HTERT RPE-1 (cell line): ENCODE results near the gene TMEM44.
"Not testable (repeated sequence)": the region's sequence is repeated elsewhere in the genome, so short reads cannot be mapped to it uniquely, and the experiment has no call there.

ENCODE experiments used
- in situ Hi-C: fragments of 300-500 bp; cut with MboI; formaldehyde crosslinking; loops from 4 replicates; pipeline ENCODE4 v1.14.3; 2020; ENCODE audit warnings: low sequenced_read_pairs

The TMEM44 gene

DNA sequence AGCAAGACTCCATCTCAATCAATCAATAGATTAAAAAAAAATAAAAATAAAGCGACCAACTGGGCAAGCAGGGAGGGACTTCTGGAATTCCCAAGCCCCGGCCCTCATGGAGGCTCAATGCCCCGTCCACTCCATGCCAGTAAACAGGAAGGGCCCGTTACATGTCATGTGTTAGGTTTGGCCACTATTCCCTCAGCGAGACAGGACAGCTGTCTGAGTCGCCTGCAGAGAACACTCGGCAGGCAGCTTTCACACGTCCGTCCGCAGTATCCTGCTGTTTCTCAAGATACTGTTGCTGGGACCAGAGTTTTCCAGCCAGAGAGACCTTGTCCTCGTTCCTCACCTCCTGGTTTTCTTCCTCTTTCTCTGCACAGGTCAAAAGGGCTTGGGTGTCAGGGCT lies 18.0 kb downstream of the TMEM44 start:
- in situ Hi-C loops = no loop called here

- in situ Hi-C loops = no loop called here
Measured at GRCh38 chr3:194612221-194612620, 21.0 kb downstream of the TMEM44 start.

DNA sequence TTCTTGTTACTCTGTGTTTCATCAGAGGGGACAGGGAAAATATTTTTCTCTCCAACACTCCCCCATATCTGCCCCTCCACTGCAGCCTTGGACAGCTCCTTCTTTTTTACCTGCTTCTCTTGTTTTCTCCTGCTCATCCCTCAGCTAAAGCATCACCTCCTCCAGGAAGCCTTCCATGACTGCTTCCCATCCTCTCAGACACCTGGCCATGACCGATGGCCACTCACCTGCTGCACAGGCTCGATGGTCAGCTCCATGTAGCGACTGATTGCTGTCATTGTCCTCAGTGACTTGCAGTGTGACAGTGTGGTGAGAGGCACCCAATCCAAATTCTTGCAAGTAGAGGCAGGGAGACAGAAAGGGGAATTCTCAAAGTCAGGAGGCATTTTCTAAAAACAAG lies 22.5 kb downstream of the TMEM44 start:
- in situ Hi-C loops = no loop called here

GRCh38 chr3:194609601-194610000 lies 23.6 kb downstream of the TMEM44 start:
- in situ Hi-C loops = no loop called here

GRCh38 chr3:194608981-194609380 lies 24.2 kb downstream of the TMEM44 start:
- in situ Hi-C loops = no loop called here

GRCh38 chr3:194607592-194608389 lies 25.4 kb downstream of the TMEM44 start:
- in situ Hi-C loops = no loop called here

DNA sequence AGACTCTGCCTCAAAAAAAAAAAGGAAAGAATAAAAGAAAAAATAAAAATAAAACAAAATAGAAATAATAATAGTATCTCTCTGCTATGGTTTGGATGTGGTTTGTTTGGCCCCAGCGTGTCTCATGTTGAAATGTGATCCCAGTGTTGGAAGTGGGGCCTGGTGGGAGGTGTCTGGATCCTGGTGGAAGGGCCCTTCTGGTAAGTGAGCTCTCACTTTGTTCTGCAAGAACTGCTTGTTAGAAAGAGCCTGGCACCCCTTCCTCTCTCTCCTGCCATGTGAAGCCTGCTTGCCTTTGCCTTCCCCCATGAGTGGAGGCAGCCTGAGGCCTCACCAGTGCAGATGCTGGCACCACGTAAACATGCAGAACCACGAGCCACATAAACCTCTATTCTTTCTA lies 26.3 kb downstream of the TMEM44 start:
- in situ Hi-C loops = no loop called here

DNA sequence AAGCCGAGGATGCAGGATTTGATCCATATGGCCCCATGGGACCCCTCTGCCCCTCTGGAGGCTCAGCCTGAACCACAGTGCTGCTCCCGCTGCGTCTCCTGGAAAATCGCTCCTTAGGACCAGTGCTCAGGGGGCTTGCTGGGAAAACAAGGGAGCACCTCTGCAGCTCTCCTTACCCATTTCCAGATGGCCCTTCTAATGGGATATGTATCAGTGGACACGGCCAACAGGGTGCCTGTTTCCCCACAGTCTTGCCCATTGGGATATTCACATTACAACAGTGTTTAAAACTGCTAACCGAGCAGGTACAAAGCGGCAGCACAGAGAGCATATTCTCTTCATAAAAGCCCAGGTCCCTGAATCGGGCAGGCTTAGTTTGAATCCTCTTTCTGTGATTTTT lies 27.1 kb downstream of the TMEM44 start:
- in situ Hi-C loops = no loop called here

GRCh38 chr3:194605314-194605713 lies 27.9 kb downstream of the TMEM44 start:
- in situ Hi-C loops = not testable (repeated sequence)

DNA sequence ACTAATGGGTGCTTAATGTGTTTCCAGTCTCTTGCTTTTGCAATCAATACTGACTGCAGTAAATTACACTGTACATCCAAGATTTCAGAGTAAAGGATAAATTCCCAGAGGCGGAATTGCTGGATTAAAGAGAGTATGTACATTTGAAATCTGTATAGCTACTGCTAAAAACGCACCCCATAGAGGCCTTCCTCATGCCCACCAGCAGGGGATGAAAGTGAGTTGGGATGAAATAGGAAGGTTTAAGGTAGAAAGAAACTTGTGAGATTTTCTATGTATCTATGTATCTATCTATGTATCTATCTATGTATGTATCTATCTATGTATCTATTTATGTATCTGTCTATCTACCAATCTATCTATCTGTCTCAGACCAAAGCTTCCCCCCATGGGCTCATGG lies 28.4 kb downstream of the TMEM44 start:
- in situ Hi-C loops = no loop called here

DNA sequence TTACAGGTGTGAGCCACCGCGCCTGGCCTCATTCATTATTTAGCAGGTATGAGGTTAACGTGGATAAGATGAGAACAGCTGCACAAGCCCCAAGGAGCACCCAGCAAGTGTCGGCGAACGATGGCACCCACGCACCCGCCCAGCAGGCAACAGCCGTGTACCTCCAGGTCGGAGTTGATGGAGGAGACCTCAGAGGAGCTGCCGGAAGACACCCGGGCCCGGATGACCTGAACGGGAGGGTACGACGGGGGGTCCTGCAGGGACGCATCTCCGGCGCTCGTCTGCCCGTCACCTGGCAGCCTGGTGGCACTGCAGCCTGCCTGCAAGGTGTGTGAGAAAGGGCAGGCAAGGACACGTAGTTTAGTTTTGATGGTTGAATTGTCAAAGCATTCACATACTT lies 29.1 kb downstream of the TMEM44 start:
- in situ Hi-C loops = no loop called here

DNA sequence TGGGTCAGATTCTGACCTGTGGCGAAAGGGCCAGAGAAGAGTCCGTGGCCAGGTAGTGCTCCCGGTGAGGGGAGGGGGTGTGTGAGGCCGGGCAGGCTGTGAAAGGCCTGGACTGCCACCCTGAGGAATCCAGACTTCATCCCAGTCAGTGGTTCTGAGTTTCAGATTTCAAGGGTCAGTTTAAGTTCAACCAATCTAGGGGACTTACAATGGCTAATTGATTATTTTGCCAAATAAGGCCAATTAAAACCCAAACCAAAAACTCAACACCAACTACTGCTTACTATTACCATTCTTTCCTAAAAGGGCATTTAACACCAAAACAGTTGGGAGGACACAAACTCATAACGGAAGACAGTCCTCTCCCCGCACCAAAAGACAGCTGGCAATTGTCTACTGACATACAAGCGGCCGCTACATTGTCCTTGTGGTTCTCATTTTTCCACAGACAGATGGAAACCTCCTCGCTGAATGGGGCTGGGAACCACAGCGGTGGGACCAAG lies 30.5 kb downstream of the TMEM44 start:
- in situ Hi-C loops = no loop called here

- in situ Hi-C loops = loop anchor here (25.0 kb wide), 1 partner anchor 137 kb away; no protein-coding TSS in a partner anchor
Measured at GRCh38 chr3:194598771-194599557, 34.3 kb downstream of the TMEM44 start.

GRCh38 chr3:194596906-194597305 lies 36.3 kb downstream of the TMEM44 start:
- in situ Hi-C loops = loop anchor here (25.0 kb wide), 1 partner anchor 135 kb away; no protein-coding TSS in a partner anchor

- in situ Hi-C loops = loop anchor here (25.0 kb wide), 1 partner anchor 131 kb away; no protein-coding TSS in a partner anchor
Measured at GRCh38 chr3:194592798-194593752, 40.1 kb downstream of the TMEM44 start.

- in situ Hi-C loops = loop anchor here (25.0 kb wide), 1 partner anchor 126 kb away; no protein-coding TSS in a partner anchor
Measured at GRCh38 chr3:194588741-194589140, 44.5 kb downstream of the TMEM44 start.

DNA sequence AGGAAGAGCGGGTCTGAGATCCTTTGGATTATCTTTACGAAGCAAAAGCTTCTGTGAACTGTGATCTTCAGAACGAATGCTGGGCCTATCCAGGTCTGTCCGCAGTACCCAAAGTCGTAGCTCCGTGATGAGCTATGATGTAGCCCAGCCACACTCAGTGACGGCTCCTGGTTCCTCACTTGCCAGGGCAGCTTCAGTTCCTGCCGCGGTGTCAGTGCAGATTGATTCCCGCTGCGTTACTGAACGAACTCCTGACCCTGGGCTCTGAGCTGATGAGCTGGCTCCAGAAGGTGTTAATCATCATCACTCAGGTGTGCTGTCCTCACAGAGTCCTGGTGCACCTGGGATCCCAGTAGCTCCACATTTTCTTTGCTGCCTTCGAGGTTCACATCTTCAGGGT lies 45.0 kb downstream of the TMEM44 start:
- in situ Hi-C loops = loop anchor here (25.0 kb wide), 1 partner anchor 126 kb away; no protein-coding TSS in a partner anchor

DNA sequence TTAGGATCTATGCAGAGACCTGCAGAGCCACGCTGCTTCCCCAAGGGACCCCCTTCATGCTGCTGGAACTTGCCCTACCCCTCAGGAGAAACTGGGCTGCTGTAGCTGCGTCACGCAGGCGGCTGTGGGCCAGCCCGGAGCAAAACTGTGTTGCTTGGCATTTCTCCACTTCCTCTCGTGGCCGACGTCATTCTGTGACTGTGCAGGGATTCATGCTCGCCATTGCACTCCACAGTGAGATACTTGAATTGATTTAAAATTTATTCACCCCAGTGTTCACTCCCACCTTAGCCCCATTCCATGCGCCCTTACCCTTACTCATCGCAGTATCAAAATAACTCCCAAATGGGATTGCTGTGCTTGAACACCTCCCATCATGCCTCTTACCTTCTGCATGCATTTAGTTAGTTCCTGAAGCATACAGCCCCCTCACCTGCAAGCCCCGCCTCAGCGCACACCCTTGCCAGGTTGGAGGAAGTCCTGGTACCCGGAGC lies 45.7 kb downstream of the TMEM44 start:
- in situ Hi-C loops = loop anchor here (25.0 kb wide), 1 partner anchor 125 kb away; no protein-coding TSS in a partner anchor

- in situ Hi-C loops = loop anchor here (25.0 kb wide), 1 partner anchor 125 kb away; no protein-coding TSS in a partner anchor
Measured at GRCh38 chr3:194586836-194587235, 46.4 kb downstream of the TMEM44 start.

GRCh38 chr3:194585880-194586281 lies 47.3 kb downstream of the TMEM44 start:
- in situ Hi-C loops = loop anchor here (25.0 kb wide), 1 partner anchor 124 kb away; no protein-coding TSS in a partner anchor
